Measurements from ENCODE around the gene LACRT.

LACRT gene

GRCh38 chr12:54596526-54596946 is 38.2 kb downstream of the LACRT start:
- no peak overlapping the region for H3K27ac ChIP-seq
- peak; percentile 98 for TF ChIP-seq CTCF (conservative IDR thresholded peaks at IDR 0.05)

DNA sequence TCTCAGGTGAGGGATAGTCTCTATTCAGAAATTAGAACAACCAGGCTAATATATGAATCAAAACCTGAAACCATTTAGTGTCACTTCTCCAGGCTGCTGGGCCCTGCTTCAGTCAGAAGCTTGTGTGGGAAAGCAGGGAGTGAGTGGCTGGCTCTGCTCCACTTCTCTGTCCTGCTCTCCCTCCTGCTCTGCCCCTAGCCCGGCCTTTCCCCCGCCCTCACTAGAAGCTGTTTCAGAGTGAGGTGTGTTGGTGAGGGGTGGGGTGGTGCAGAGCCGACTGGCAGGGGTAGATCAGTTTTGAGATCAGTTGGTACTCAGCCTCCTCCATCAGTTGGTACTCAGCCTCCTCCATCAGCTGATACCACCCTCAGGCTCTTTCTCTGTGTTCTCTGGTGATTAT is 39.2 kb downstream of the LACRT start:
- no peak overlapping the region for H3K27ac ChIP-seq
- no peak for TF ChIP-seq CTCF (conservative IDR thresholded peaks at IDR 0.05)

DNA sequence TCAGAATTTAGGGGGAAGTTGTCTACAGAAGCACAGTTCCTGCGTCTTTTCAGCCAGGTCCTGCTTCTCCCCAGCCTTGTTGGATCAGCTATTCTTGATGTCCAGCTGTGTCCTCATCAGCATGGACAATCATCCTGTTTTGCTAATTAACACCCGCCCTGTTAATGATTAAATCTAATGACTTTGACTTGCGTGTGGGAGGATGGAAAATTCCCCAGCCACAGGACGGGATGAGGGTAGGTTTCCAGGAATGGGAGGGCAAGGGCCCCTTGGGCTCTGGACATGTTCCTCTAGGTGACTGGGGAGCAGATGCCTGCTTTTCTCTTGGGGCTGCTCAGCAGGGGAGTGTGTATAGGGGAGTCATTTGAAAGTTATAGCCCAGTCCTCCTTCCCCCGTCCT is 41.0 kb downstream of the LACRT start:
- no peak overlapping the region for H3K27ac ChIP-seq
- TF ChIP-seq CTCF (conservative IDR thresholded peaks at IDR 0.05): no peak

DNA sequence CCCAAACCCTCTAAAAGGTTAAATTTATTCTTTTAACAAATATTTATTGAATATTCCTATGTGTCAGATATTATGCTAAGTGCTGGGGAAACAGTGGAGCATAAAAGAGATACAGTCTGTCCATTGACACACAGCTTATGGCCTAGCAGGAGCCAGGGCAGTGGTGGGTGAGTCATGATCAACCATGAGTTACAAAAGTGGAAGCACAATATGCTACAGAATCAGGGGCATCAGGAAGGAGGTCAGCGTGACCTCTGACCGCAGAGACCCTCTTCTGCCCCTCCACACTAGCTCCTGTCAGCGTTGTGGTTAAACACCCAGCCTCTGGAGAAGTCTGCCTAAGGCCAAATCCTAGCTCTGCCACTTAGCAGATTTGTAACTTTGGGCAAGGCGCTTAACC is 41.6 kb downstream of the LACRT start:
- H3K27ac ChIP-seq: no peak overlapping the region
- no peak for TF ChIP-seq CTCF (conservative IDR thresholded peaks at IDR 0.05)

DNA sequence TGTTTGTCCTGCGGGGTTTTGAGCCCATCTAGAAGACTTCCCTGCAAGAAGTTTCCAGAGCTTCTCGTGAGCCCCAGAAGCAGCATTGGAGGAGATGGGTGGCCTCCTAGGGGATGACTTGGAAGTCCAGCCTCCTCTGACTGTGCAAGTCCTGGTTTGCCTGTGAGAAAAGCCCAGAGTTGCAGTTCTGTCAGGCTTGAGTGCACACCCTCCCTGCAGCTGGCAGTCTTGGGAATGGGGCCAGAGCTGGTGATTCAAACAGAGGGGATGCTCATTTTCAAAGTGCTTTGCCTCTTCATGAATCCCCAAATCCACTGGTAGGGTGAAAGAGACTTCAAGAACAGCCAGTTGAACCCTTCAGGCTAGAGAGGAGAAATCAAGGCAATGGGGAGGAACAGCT is 42.4 kb downstream of the LACRT start:
- TF ChIP-seq CTCF (conservative IDR thresholded peaks at IDR 0.05): no peak
- no peak overlapping the region for H3K27ac ChIP-seq

DNA sequence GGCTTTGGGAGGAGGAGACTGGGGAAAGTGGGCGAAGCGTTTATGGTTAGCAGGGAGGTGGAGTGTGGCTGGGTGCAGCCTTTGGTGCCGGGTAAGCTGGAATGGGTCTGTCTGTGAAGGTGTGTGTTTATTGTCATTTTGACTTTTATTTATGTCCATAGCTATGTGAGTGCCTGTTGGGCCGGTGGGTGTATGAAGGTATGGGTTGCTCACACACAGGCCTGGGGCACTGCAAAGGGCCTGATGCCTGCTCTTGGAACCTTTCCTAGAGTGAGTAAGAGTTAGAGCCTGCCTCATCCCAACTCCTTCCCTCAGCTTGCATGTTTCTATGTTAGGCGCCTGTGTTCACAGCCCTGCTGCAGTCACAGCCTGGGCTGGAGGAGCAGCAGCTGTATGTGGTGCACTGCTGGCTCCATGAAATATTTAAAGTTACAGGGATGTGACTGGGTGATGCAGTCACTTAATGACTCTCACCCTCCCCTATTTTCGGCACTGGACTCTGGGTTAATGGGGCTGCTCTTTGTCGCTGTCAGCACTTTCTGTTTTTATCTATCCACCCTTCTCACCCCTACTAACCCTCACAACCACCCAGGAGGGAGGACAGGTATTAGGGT is 43.6 kb downstream of the LACRT start:
- no peak overlapping the region for H3K27ac ChIP-seq
- TF ChIP-seq CTCF (conservative IDR thresholded peaks at IDR 0.05): no peak

DNA sequence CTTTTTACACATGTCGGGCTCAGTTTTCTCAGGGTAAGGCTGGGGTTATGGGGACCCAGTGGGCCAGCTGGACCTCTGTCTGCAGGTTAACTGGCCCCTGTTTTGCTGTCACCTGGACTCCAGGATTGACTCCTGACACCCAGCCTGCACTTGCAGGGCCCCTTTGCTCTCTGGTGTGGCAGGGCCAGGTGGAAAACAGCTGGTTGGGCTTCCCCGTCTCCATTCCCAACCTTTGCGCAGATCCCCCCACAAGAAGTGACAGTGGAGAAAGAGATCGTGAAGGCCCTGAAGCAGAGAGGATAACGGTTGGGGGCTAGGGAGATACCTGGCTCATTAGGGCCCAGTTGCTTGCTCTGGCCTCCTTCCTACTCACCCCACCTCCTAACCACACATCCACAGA is 44.7 kb downstream of the LACRT start:
- no peak overlapping the region for H3K27ac ChIP-seq
- TF ChIP-seq CTCF (conservative IDR thresholded peaks at IDR 0.05): no peak
